IMR-90 (cell line): ENCODE data around the gene SDCCAG8.

Experiments
- POLR2A ChIP-seq: IDR thresholded peaks from 2 replicates; pipeline ENCODE4 v1.6.1; 2012; ENCODE audit warnings: mild to moderate bottlenecking, low read depth, low read length
- RAD21 ChIP-seq: IDR thresholded peaks from 2 replicates; pipeline ENCODE4 v1.6.1; 2012; ENCODE audit warnings: low read length, improper control_type of control experiment
- USF2 ChIP-seq: fragments of 150-350 bp; IDR thresholded peaks from 2 replicates; pipeline ENCODE4 v1.6.1; 2017; ENCODE audit warnings: mild to moderate bottlenecking, antibody characterized with exemption, low read length, low read depth
- TF ChIP-seq, protein P1 (sequence below): conservative IDR thresholded peaks from 2 replicates; pipeline ENCODE4 v1.5.1; 2012; ENCODE audit warnings: mild to moderate bottlenecking, low read depth, low read length, improper control_type of control experiment

DNA sequence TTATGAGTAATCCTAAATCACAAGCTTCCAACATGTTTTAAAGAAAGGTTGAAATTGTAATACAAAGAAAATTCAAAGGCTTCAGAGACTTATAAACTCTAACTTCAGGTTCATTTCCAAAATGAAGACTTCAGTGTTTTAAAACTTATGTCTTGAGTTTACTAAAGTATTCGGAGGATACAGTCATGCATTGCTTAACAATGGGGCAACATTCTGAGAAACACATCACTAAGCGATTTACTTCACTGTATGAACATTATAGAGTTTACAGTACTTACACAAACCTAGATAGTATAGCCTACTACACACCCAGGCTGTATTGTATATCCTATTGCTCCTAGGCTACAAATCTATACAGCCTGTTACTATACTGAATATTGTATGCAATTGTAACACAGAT lies 39.1 kb upstream of the SDCCAG8 start:
- TF ChIP-seq, protein P1, sequence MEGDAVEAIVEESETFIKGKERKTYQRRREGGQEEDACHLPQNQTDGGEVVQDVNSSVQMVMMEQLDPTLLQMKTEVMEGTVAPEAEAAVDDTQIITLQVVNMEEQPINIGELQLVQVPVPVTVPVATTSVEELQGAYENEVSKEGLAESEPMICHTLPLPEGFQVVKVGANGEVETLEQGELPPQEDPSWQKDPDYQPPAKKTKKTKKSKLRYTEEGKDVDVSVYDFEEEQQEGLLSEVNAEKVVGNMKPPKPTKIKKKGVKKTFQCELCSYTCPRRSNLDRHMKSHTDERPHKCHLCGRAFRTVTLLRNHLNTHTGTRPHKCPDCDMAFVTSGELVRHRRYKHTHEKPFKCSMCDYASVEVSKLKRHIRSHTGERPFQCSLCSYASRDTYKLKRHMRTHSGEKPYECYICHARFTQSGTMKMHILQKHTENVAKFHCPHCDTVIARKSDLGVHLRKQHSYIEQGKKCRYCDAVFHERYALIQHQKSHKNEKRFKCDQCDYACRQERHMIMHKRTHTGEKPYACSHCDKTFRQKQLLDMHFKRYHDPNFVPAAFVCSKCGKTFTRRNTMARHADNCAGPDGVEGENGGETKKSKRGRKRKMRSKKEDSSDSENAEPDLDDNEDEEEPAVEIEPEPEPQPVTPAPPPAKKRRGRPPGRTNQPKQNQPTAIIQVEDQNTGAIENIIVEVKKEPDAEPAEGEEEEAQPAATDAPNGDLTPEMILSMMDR, result no peak
- TF ChIP-seq POLR2A (no peak), USF2 (no peak), RAD21 (no peak)
